DND-41 (cell line): ENCODE results near the gene MRPL55.

ENCODE experiments used
- EZH2 ChIP-seq: IDR thresholded peaks from 3 replicates; pipeline ENCODE4 v1.6.1; 2012; ENCODE audit warnings: borderline replicate concordance, low read depth, mild to moderate bottlenecking, moderate library complexity, low read length, inconsistent platforms; ENCODE audit not compliant: severe bottlenecking
- TF ChIP-seq, protein P1 (sequence below): IDR thresholded peaks from 2 replicates; pipeline ENCODE4 v1.5.1; 2012; ENCODE audit warnings: borderline replicate concordance, low read length, moderate library complexity, mild to moderate bottlenecking; ENCODE audit not compliant: poor library complexity, severe bottlenecking; ENCODE audit errors: extremely low read depth

DNA sequence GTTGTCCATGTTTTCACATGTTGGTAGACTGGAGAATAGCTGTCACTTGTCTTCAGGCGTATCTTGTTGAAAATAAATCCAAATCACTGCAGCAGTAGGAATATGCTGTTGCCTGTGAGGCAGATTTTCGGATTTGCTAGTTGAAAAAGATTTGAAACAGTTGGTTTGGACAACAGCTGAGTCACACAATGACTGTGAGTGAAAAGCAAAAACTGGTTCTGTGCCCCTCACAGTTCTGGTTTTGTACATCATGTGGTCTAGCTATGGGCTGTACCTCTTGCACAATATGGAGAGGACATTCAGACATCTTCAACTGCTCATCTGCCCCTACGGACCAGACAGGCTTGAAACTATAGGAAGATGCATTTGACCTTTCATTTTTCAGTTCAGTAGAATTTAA lies 24.8 kb downstream of the MRPL55 start:
- TF ChIP-seq, protein P1, sequence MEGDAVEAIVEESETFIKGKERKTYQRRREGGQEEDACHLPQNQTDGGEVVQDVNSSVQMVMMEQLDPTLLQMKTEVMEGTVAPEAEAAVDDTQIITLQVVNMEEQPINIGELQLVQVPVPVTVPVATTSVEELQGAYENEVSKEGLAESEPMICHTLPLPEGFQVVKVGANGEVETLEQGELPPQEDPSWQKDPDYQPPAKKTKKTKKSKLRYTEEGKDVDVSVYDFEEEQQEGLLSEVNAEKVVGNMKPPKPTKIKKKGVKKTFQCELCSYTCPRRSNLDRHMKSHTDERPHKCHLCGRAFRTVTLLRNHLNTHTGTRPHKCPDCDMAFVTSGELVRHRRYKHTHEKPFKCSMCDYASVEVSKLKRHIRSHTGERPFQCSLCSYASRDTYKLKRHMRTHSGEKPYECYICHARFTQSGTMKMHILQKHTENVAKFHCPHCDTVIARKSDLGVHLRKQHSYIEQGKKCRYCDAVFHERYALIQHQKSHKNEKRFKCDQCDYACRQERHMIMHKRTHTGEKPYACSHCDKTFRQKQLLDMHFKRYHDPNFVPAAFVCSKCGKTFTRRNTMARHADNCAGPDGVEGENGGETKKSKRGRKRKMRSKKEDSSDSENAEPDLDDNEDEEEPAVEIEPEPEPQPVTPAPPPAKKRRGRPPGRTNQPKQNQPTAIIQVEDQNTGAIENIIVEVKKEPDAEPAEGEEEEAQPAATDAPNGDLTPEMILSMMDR, result no peak
- TF ChIP-seq EZH2, result no peak
